SK-N-SH treated with all-trans-retinoic acid at 6 μM for 48 hours (cell line): ENCODE measurements around the gene TAF3.

ENCODE experiments used
- ATAC-seq: fragments of 200-7000 bp; cut with Tn5 transposase; 3 replicates; pipeline ENCODE4 v1.9.1; 2020; ENCODE audit warnings: mild to moderate bottlenecking, moderate library complexity
- ARNTL ChIP-seq: fragments of 450-650 bp; formaldehyde crosslinking; IDR thresholded peaks from 2 replicates; pipeline ENCODE4 v1.5.0; 2020; ENCODE audit warnings: low read depth, mild to moderate bottlenecking, moderate library complexity, borderline replicate concordance
- BACH2 ChIP-seq: fragments of 250-450 bp; sonication (Bioruptor Pico); IDR thresholded peaks from 2 replicates; pipeline ENCODE4 v1.9.0; 2021; ENCODE audit warnings: mild to moderate bottlenecking, borderline replicate concordance
- CREB5 ChIP-seq: fragments of 250-450 bp; sonication (Bioruptor Pico); IDR thresholded peaks from 2 replicates; pipeline ENCODE4 v1.5.1; 2020; ENCODE audit warnings: low read depth, mild to moderate bottlenecking, moderate library complexity
- CSRNP3 ChIP-seq: fragments of 250-450 bp; sonication (Bioruptor Pico); IDR thresholded peaks from 2 replicates; pipeline ENCODE4 v1.5.1; 2021; ENCODE audit warnings: mild to moderate bottlenecking, moderate library complexity
- ESRRG ChIP-seq: fragments of 250-450 bp; sonication (Bioruptor Pico); IDR thresholded peaks from 2 replicates; pipeline ENCODE4 v1.6.1; 2021; ENCODE audit warnings: mild to moderate bottlenecking
- GLIS3 ChIP-seq: fragments of 250-450 bp; sonication (Bioruptor Pico); IDR thresholded peaks from 2 replicates; pipeline ENCODE4 v1.5.0; 2020; ENCODE audit warnings: mild to moderate bottlenecking, moderate library complexity
- ISL1 ChIP-seq: fragments of 250-450 bp; sonication (Bioruptor Pico); IDR thresholded peaks from 2 replicates; pipeline ENCODE4 v2.1.2; 2022; ENCODE audit warnings: mild to moderate bottlenecking, moderate library complexity
- OSR1 ChIP-seq: fragments of 250-450 bp; sonication (Bioruptor Pico); IDR thresholded peaks from 2 replicates; pipeline ENCODE4 v1.8.0; 2022; ENCODE audit warnings: moderate library complexity, mild to moderate bottlenecking, inconsistent platforms
- PATZ1 ChIP-seq: fragments of 250-450 bp; sonication (Bioruptor Pico); IDR thresholded peaks from 2 replicates; pipeline ENCODE4 v1.8.0; 2020; ENCODE audit warnings: mild to moderate bottlenecking, moderate library complexity, borderline replicate concordance
- PPARA ChIP-seq: fragments of 250-450 bp; sonication (Bioruptor Pico); IDR thresholded peaks from 2 replicates; pipeline ENCODE4 v1.5.0; 2020; ENCODE audit warnings: mild to moderate bottlenecking, borderline replicate concordance
- RARB ChIP-seq: fragments of 250-450 bp; sonication (Bioruptor Pico); IDR thresholded peaks from 2 replicates; pipeline ENCODE4 v1.8.0; 2021; ENCODE audit warnings: mild to moderate bottlenecking, moderate library complexity
- SNAI2 ChIP-seq: fragments of 250-450 bp; sonication (Bioruptor Pico); IDR thresholded peaks from 2 replicates; pipeline ENCODE4 v1.5.0; 2020; ENCODE audit warnings: mild to moderate bottlenecking, moderate library complexity
- TCF4 ChIP-seq: fragments of 250-450 bp; sonication (Bioruptor Pico); IDR thresholded peaks from 2 replicates; pipeline ENCODE4 v1.8.0; 2021; ENCODE audit warnings: mild to moderate bottlenecking, moderate library complexity, borderline replicate concordance
- TOX ChIP-seq: fragments of 250-450 bp; sonication (Bioruptor Pico); IDR thresholded peaks from 2 replicates; pipeline ENCODE4 v1.8.0; 2021; ENCODE audit warnings: mild to moderate bottlenecking, moderate library complexity, borderline replicate concordance
- TSHZ2 ChIP-seq: fragments of 250-450 bp; sonication (Bioruptor Pico); IDR thresholded peaks from 2 replicates; pipeline ENCODE4 v1.5.0; 2020; ENCODE audit warnings: mild to moderate bottlenecking, moderate library complexity
- ZC3H10 ChIP-seq: fragments of 250-450 bp; sonication (Bioruptor Pico); IDR thresholded peaks from 2 replicates; pipeline ENCODE4 v1.5.1; 2021; ENCODE audit warnings: mild to moderate bottlenecking, moderate library complexity
- ZFP3 ChIP-seq: fragments of 250-450 bp; sonication (Bioruptor Pico); IDR thresholded peaks from 2 replicates; pipeline ENCODE4 v1.5.0; 2020; ENCODE audit warnings: mild to moderate bottlenecking, moderate library complexity
- ZNF565 ChIP-seq: fragments of 450-650 bp; formaldehyde crosslinking; conservative IDR thresholded peaks from 2 replicates; pipeline ENCODE4 v1.5.0; 2020; ENCODE audit warnings: low read depth, mild to moderate bottlenecking, moderate library complexity
- ZNF70 ChIP-seq: fragments of 450-650 bp; formaldehyde crosslinking; IDR thresholded peaks from 2 replicates; pipeline ENCODE4 v1.5.0; 2020; ENCODE audit warnings: mild to moderate bottlenecking, moderate library complexity
- ZNF8 ChIP-seq: fragments of 450-650 bp; formaldehyde crosslinking; IDR thresholded peaks from 2 replicates; pipeline ENCODE4 v1.5.0; 2020; ENCODE audit warnings: mild to moderate bottlenecking, moderate library complexity
- TF ChIP-seq, protein P1 (sequence below): fragments of 250-450 bp; sonication (Bioruptor Pico); IDR thresholded peaks from 2 replicates; pipeline ENCODE4 v1.8.0; 2021; ENCODE audit warnings: low read depth, mild to moderate bottlenecking, moderate library complexity, borderline replicate concordance

The TAF3 gene

GRCh38 chr10:8036506-8037198 is 218.3 kb downstream of the TAF3 start:
- ATAC-seq, result no peak
- TF ChIP-seq RARB (CRISPR knock-in tag), result no peak
- no peak for TF ChIP-seq ZNF565 (CRISPR knock-in tag)
- TF ChIP-seq TCF4, result no peak
- TF ChIP-seq TOX (CRISPR knock-in tag), result no peak

GRCh38 chr10:8037199-8037801 is 219.0 kb downstream of the TAF3 start:
- no peak for ATAC-seq
- TF ChIP-seq ISL1, result no peak
- no peak for TF ChIP-seq PPARA (CRISPR knock-in tag)
- TF ChIP-seq CSRNP3 (CRISPR knock-in tag), result no peak
- TF ChIP-seq OSR1 (CRISPR knock-in tag), result no peak
- no peak for TF ChIP-seq ZC3H10 (CRISPR knock-in tag)
- TF ChIP-seq RARB (CRISPR knock-in tag), result no peak
- TF ChIP-seq PATZ1 (CRISPR knock-in tag), result no peak
- TF ChIP-seq ZFP3, result no peak
- no peak for TF ChIP-seq BACH2 (CRISPR knock-in tag)
- TF ChIP-seq CREB5 (CRISPR knock-in tag), result no peak
- no peak for TF ChIP-seq ZNF70
- TF ChIP-seq GLIS3, result no peak
- TF ChIP-seq, protein P1, sequence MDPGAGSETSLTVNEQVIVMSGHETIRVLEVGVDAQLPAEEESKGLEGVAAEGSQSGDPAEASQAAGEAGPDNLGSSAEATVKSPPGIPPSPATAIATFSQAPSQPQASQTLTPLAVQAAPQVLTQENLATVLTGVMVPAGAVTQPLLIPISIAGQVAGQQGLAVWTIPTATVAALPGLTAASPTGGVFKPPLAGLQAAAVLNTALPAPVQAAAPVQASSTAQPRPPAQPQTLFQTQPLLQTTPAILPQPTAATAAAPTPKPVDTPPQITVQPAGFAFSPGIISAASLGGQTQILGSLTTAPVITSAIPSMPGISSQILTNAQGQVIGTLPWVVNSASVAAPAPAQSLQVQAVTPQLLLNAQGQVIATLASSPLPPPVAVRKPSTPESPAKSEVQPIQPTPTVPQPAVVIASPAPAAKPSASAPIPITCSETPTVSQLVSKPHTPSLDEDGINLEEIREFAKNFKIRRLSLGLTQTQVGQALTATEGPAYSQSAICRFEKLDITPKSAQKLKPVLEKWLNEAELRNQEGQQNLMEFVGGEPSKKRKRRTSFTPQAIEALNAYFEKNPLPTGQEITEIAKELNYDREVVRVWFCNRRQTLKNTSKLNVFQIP (CRISPR knock-in tag), result no peak
- no peak for TF ChIP-seq SNAI2 (CRISPR knock-in tag)
- no peak for TF ChIP-seq ZNF8 (CRISPR knock-in tag)
- no peak for TF ChIP-seq ARNTL (CRISPR knock-in tag)
- no peak for TF ChIP-seq ESRRG (CRISPR knock-in tag)
- TF ChIP-seq TSHZ2 (CRISPR knock-in tag), result no peak
- TF ChIP-seq TOX (CRISPR knock-in tag), result no peak
